ENCODE measurements around the gene PRORP. TPM values are rescaled to one million over a fixed set of nuclear protein-coding genes. Genes with fewer than 3 reads are reported as not detected.

The PRORP gene
- total and polyA plus RNA-seq, 2 of the 13 experiments (the other 11 are each of a cell fraction or from before 2014, with no cell fraction given) = 48.9 to 88.7 TPM

- no peak for TF ChIP-seq ZXDC (CRISPR knock-in tag; IDR thresholded peaks at IDR 0.05)
- TF ChIP-seq WIZ (CRISPR knock-in tag; IDR thresholded peaks at IDR 0.05) = no peak
- peak; percentile 17; the same call in 1 of the 2 replicates for TF ChIP-seq SIX4 (CRISPR knock-in tag; IDR thresholded peaks at IDR 0.05)
- no peak for TF ChIP-seq MEF2D (CRISPR knock-in tag; IDR thresholded peaks at IDR 0.05)
- peak; percentile 85 for TF ChIP-seq ZBTB37 (CRISPR knock-in tag; IDR thresholded peaks at IDR 0.05)
- no peak for TF ChIP-seq YEATS2 (CRISPR knock-in tag; IDR thresholded peaks at IDR 0.05; ENCODE audit: borderline replicate concordance)
- TF ChIP-seq ZNF674 (CRISPR knock-in tag; IDR thresholded peaks at IDR 0.05; ENCODE audit: low read depth) = no peak
- TF ChIP-seq ZNF850 (CRISPR knock-in tag; conservative IDR thresholded peaks at IDR 0.05) = no peak
- peak; percentile 60 for TF ChIP-seq FOXP4 (CRISPR knock-in tag; IDR thresholded peaks at IDR 0.05)
- TF ChIP-seq RBM22 (optimal IDR thresholded peaks at IDR 0.05; ENCODE audit: low read length) = no peak
- no peak for TF ChIP-seq GABPA (IDR thresholded peaks at IDR 0.05; ENCODE audit: low read depth, low read length)
- no peak for TF ChIP-seq GABPA (CRISPR knock-in tag; IDR thresholded peaks at IDR 0.05; ENCODE audit: low read depth)
- TF ChIP-seq ZBTB43 (CRISPR knock-in tag; conservative IDR thresholded peaks at IDR 0.05) = no peak
- TF ChIP-seq POLR2AphosphoS5 (IDR thresholded peaks at IDR 0.05; ENCODE audit: low read depth, low read length) = no peak
- no peak for TF ChIP-seq ZNF629 (CRISPR knock-in tag; conservative IDR thresholded peaks at IDR 0.05)
- TF ChIP-seq ZNF781 (CRISPR knock-in tag; IDR thresholded peaks at IDR 0.05; ENCODE audit: borderline replicate concordance, not compliant biosample characterization) = no peak
- no peak for TF ChIP-seq ZNF530 (CRISPR knock-in tag; IDR thresholded peaks at IDR 0.05; ENCODE audit: low read depth)
- TF ChIP-seq SMAD3 (CRISPR knock-in tag; IDR thresholded peaks at IDR 0.05) = peak; percentile 66; the same call in 1 of the 2 replicates
- no peak for TF ChIP-seq EED (CRISPR knock-in tag; IDR thresholded peaks at IDR 0.05)
- no peak for TF ChIP-seq RARG (CRISPR knock-in tag; IDR thresholded peaks at IDR 0.05; ENCODE audit: low read depth)
- peak; percentile 38; the same call in 1 of the 2 replicates for TF ChIP-seq GFI1 (CRISPR knock-in tag; IDR thresholded peaks at IDR 0.05; ENCODE audit: borderline replicate concordance)
These were observed 21.7 kb downstream of the PRORP start (continued) for GRCh38 chr14:35144029-35144428.

Data from HepG2 (cell line).